ENCODE results near the gene ZNF775.

The ZNF775 gene

DNA sequence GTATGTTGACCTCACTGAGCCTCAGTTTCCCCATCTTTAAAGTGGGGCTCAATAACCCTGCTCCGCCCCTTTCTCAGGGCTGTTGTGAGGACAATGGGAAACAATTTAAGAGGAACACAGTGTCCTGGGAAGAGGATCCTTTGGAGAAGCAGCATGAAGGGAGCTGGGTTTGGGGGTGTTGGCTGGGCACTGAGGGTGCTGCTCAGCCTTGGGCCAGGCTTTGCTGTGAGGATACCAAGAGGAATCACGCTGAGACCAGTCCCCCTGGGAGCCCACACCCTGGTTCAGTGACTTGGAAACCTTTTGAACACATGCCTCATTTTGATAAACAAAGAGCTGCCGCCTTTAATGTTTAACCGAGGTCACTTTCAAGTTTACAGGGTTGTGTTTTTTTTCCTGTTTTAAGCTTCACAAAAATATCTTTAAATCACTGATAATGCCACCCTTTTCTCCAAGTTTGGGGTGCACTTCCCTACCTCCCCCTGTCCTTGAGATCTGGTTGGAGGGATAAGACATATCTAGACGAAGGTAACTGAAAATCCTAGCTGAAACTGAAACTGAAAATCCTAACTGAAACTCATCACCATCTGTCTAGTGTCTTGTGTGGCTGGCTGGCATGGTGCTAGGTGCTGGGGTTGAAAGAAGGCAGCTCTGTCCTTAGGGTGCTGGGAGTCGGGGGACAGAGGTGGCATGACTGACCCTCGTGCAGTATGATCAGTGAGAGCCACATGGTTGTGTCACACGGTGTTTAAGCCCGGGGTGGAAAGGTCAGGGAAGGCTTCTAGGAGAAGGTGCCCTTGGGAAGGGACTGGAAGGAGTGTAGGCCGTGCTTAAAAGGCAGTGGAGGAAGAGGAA, 27.7 kb downstream of the ZNF775 start:
- TF ChIP-seq ZBTB7A (IDR thresholded peaks at IDR 0.05; ENCODE audit: low read depth): no peak
- no peak for TF ChIP-seq YY1 (IDR thresholded peaks at IDR 0.05; ENCODE audit: low read depth)
- TF ChIP-seq, protein P1, sequence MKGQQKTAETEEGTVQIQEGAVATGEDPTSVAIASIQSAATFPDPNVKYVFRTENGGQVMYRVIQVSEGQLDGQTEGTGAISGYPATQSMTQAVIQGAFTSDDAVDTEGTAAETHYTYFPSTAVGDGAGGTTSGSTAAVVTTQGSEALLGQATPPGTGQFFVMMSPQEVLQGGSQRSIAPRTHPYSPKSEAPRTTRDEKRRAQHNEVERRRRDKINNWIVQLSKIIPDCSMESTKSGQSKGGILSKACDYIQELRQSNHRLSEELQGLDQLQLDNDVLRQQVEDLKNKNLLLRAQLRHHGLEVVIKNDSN (IDR thresholded peaks at IDR 0.05): no peak
- TF ChIP-seq EP300 (IDR thresholded peaks at IDR 0.05; ENCODE audit: borderline replicate concordance): no peak
- TF ChIP-seq TCF12 (IDR thresholded peaks at IDR 0.05; ENCODE audit: low read depth): no peak
- TF ChIP-seq, protein P2, sequence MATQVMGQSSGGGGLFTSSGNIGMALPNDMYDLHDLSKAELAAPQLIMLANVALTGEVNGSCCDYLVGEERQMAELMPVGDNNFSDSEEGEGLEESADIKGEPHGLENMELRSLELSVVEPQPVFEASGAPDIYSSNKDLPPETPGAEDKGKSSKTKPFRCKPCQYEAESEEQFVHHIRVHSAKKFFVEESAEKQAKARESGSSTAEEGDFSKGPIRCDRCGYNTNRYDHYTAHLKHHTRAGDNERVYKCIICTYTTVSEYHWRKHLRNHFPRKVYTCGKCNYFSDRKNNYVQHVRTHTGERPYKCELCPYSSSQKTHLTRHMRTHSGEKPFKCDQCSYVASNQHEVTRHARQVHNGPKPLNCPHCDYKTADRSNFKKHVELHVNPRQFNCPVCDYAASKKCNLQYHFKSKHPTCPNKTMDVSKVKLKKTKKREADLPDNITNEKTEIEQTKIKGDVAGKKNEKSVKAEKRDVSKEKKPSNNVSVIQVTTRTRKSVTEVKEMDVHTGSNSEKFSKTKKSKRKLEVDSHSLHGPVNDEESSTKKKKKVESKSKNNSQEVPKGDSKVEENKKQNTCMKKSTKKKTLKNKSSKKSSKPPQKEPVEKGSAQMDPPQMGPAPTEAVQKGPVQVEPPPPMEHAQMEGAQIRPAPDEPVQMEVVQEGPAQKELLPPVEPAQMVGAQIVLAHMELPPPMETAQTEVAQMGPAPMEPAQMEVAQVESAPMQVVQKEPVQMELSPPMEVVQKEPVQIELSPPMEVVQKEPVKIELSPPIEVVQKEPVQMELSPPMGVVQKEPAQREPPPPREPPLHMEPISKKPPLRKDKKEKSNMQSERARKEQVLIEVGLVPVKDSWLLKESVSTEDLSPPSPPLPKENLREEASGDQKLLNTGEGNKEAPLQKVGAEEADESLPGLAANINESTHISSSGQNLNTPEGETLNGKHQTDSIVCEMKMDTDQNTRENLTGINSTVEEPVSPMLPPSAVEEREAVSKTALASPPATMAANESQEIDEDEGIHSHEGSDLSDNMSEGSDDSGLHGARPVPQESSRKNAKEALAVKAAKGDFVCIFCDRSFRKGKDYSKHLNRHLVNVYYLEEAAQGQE (IDR thresholded peaks at IDR 0.05; ENCODE audit: low read depth): no peak
- TF ChIP-seq RAD21 (IDR thresholded peaks at IDR 0.05; ENCODE audit: low read depth): no peak
- no peak for TF ChIP-seq NFIC (IDR thresholded peaks at IDR 0.05)
- TF ChIP-seq CREB1 (IDR thresholded peaks at IDR 0.05; ENCODE audit: low read depth): no peak
- no peak for TF ChIP-seq EGR1 (IDR thresholded peaks at IDR 0.05)
- no peak for TF ChIP-seq CEBPB (IDR thresholded peaks at IDR 0.05)
- TF ChIP-seq TEAD4 (IDR thresholded peaks at IDR 0.05): no peak
- TF ChIP-seq TAF1 (IDR thresholded peaks at IDR 0.05; ENCODE audit: low read depth): no peak
- TF ChIP-seq MAX (IDR thresholded peaks at IDR 0.05): no peak
- TF ChIP-seq FOXM1 (IDR thresholded peaks at IDR 0.05; ENCODE audit: borderline replicate concordance, low read depth): no peak

- no peak for TF ChIP-seq EGR1 (IDR thresholded peaks at IDR 0.05)
- no peak for TF ChIP-seq TAF1 (IDR thresholded peaks at IDR 0.05; ENCODE audit: low read depth)
- TF ChIP-seq CEBPB (IDR thresholded peaks at IDR 0.05): no peak
- TF ChIP-seq CREB1 (IDR thresholded peaks at IDR 0.05; ENCODE audit: low read depth): no peak
- TF ChIP-seq NFIC (IDR thresholded peaks at IDR 0.05): no peak
- no peak for TF ChIP-seq EP300 (IDR thresholded peaks at IDR 0.05; ENCODE audit: borderline replicate concordance)
- TF ChIP-seq MAX (IDR thresholded peaks at IDR 0.05): no peak
These were observed 28.7 kb downstream of the ZNF775 start for GRCh38 chr7:150407588-150408392.

GRCh38 chr7:150408393-150409299, 29.5 kb downstream of the ZNF775 start:
- TF ChIP-seq TCF12 (IDR thresholded peaks at IDR 0.05; ENCODE audit: low read depth): no peak
- no peak for TF ChIP-seq CREB1 (IDR thresholded peaks at IDR 0.05; ENCODE audit: low read depth)
- TF ChIP-seq TAF1 (IDR thresholded peaks at IDR 0.05; ENCODE audit: low read depth): no peak
- TF ChIP-seq, protein P2 (IDR thresholded peaks at IDR 0.05; ENCODE audit: low read depth): no peak
- no peak for TF ChIP-seq TEAD4 (IDR thresholded peaks at IDR 0.05)
- no peak for TF ChIP-seq FOXM1 (IDR thresholded peaks at IDR 0.05; ENCODE audit: borderline replicate concordance, low read depth)
- no peak for TF ChIP-seq CEBPB (IDR thresholded peaks at IDR 0.05)
- TF ChIP-seq EGR1 (IDR thresholded peaks at IDR 0.05): no peak
- TF ChIP-seq EP300 (IDR thresholded peaks at IDR 0.05; ENCODE audit: borderline replicate concordance): no peak
- no peak for TF ChIP-seq RAD21 (IDR thresholded peaks at IDR 0.05; ENCODE audit: low read depth)
- TF ChIP-seq NFIC (IDR thresholded peaks at IDR 0.05): no peak
- TF ChIP-seq YY1 (IDR thresholded peaks at IDR 0.05; ENCODE audit: low read depth): no peak

DNA sequence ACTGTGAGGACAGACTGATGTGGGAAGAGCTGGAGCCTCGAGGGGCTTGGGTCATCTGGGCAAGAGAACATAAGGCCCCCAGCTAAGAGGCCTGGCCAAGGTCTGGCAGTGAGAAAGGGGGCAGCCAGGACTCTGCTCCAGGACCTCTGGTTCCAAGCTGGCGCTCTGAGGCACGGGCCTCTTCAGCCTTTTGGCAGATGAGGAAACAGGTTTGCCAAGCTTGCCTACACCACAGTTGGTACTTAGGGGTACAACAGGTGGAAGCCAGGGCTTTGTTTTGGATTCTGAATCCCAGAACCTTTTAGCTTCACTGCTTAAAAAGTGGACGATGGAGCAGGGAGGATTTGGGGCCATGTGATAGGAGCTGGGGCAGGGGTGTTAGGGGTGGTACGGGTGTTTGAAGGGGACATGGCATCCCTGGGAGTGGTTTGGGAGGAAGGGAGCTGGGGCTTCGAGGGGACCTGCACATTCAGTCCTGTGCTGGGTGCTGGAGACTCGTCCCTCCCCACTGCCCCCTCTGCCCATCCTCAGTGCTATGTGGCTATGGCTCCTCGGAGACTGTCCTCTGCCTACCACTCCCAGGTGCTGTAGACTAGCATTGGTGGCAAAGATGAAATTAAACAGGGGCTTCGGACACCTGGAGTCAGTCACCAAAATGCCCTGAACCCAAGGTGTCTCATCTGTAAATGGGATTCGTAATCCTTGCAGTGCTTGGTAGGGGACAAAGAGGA, 30.3 kb downstream of the ZNF775 start:
- TF ChIP-seq TEAD4 (IDR thresholded peaks at IDR 0.05): no peak
- TF ChIP-seq, protein P2 (IDR thresholded peaks at IDR 0.05; ENCODE audit: low read depth): no peak
- TF ChIP-seq CEBPB (IDR thresholded peaks at IDR 0.05): no peak
- TF ChIP-seq TAF1 (IDR thresholded peaks at IDR 0.05; ENCODE audit: low read depth): no peak
- TF ChIP-seq MAX (IDR thresholded peaks at IDR 0.05): no peak
- TF ChIP-seq, protein P1 (IDR thresholded peaks at IDR 0.05): no peak
- no peak for TF ChIP-seq ZBTB7A (IDR thresholded peaks at IDR 0.05; ENCODE audit: low read depth)
- TF ChIP-seq FOXM1 (IDR thresholded peaks at IDR 0.05; ENCODE audit: borderline replicate concordance, low read depth): no peak
- TF ChIP-seq TCF12 (IDR thresholded peaks at IDR 0.05; ENCODE audit: low read depth): no peak
- TF ChIP-seq RAD21 (IDR thresholded peaks at IDR 0.05; ENCODE audit: low read depth): no peak
- no peak for TF ChIP-seq YY1 (IDR thresholded peaks at IDR 0.05; ENCODE audit: low read depth)
- no peak for TF ChIP-seq EGR1 (IDR thresholded peaks at IDR 0.05)
- TF ChIP-seq EP300 (IDR thresholded peaks at IDR 0.05; ENCODE audit: borderline replicate concordance): no peak
- TF ChIP-seq NFIC (IDR thresholded peaks at IDR 0.05): no peak
- no peak for TF ChIP-seq CREB1 (IDR thresholded peaks at IDR 0.05; ENCODE audit: low read depth)

All from Ishikawa (cell line).